Cardiac fibroblast (primary cell): ENCODE measurements around the gene AGMO.

Experiments
- DNase-seq, 2 donors: peaks; one replicate each; pipeline versions ENCODE4 v3.0.0 to v3.0.0-alpha.2; 2010; ENCODE audit warnings: low read depth in 2 of 2
- H3K4me3 ChIP-seq, 2 donors: replicated peaks in 1 of 2; 1 replicate in 1 of 2; 2 replicates in 1 of 2; pipeline ENCODE4 v1.5.1; 2011; ENCODE audit warnings: low read depth in 2 of 2, low read length in 2 of 2, mild to moderate bottlenecking in 2 of 2, moderate library complexity in 1 of 2
- TF ChIP-seq, protein P1 (sequence below): IDR thresholded peaks from one replicate; pipeline ENCODE4 v1.5.1; 2011; ENCODE audit warnings: low read depth, mild to moderate bottlenecking, low read length, inconsistent platforms

The AGMO gene

GRCh38 chr7:15440482-15440881, 121.3 kb downstream of the AGMO start:
- TF ChIP-seq, protein P1, sequence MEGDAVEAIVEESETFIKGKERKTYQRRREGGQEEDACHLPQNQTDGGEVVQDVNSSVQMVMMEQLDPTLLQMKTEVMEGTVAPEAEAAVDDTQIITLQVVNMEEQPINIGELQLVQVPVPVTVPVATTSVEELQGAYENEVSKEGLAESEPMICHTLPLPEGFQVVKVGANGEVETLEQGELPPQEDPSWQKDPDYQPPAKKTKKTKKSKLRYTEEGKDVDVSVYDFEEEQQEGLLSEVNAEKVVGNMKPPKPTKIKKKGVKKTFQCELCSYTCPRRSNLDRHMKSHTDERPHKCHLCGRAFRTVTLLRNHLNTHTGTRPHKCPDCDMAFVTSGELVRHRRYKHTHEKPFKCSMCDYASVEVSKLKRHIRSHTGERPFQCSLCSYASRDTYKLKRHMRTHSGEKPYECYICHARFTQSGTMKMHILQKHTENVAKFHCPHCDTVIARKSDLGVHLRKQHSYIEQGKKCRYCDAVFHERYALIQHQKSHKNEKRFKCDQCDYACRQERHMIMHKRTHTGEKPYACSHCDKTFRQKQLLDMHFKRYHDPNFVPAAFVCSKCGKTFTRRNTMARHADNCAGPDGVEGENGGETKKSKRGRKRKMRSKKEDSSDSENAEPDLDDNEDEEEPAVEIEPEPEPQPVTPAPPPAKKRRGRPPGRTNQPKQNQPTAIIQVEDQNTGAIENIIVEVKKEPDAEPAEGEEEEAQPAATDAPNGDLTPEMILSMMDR, result no peak

GRCh38 chr7:15439853-15440252, 122.0 kb downstream of the AGMO start:
- DNase-seq, result no peak
- H3K4me3 ChIP-seq, result no peak overlapping the region
- TF ChIP-seq, protein P1, result no peak

More at GRCh38 chr7:15440482-15440881, 121.3 kb downstream of the AGMO start:
- no peak for DNase-seq
- H3K4me3 ChIP-seq, result no peak overlapping the region

DNA sequence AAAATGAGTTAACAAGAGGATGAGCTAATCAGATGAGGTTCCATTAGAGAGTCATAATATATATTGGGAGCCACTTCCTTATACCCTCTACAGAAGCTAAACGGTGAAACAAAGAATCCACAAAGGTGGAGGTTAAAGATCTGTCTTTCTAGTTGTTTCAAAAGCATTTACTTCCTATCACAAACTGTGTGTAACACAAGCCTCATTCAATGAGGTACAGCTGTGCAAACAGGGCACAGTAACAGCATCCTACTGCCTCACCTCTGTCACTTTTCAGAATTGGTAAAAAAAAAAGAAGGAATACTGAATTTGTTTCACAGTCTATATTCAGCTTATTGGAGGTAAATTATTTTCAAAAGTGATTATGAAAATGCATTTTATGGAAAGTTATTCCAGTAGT, 128.7 kb downstream of the AGMO start:
- TF ChIP-seq, protein P1, result no peak
- no peak overlapping the region for H3K4me3 ChIP-seq
- DNase-seq, result no peak

- DNase-seq, result no peak
- TF ChIP-seq, protein P1, result no peak
These were observed 130.9 kb downstream of the AGMO start for GRCh38 chr7:15430911-15431310.

DNA sequence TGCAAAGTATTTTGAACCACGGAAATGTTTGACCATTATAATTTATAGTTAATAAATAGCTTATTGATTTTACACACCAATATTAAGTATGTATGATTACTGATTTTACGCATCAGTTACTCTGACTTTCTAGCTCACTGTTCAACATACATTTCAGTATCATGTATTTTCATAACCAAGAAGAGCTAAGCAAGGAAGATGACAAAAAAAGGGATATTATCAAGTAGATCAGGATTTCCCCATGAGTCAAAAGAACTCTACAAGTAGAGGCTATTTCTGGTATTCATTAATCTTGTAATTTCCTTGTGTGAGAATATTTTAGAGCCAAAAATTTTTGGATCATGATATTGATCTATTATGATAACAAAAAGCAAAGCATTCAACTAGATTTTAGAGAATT, 131.6 kb downstream of the AGMO start:
- no peak overlapping the region for H3K4me3 ChIP-seq
- TF ChIP-seq, protein P1, result no peak
- no peak for DNase-seq

More at GRCh38 chr7:15430911-15431310, 130.9 kb downstream of the AGMO start:
- H3K4me3 ChIP-seq, result no peak overlapping the region

GRCh38 chr7:15424468-15424867, 137.3 kb downstream of the AGMO start:
- TF ChIP-seq, protein P1, result no peak
- no peak overlapping the region for H3K4me3 ChIP-seq
- DNase-seq, result peak in 1 of 2 donors; percentile 46

DNA sequence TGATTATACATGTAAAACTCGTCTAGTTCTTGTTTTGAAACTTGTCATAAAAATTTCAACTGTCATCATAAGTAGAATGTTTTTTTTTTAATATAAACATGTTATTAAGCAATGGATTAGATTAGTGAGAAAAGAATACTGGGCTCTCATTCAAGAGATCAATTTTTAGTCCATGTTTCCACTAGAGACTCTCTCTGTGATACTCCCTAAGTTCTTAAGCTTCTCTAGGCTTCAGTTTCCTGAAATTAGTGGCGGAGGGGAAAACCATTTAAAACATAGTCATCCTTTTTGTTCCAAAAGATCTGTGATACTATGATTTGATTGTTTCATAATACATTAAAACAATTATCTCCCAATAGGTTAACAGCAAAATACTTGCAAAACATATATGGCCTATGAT, 142.2 kb downstream of the AGMO start:
- TF ChIP-seq, protein P1, result no peak
- no peak overlapping the region for H3K4me3 ChIP-seq
- DNase-seq, result no peak
